Measurements from ENCODE around the gene ATRNL1.

- TF ChIP-seq EZH2 (IDR thresholded peaks at IDR 0.05; ENCODE audit: insufficient read depth, poor library complexity, severe bottlenecking) (no peak), EZH2phosphoT487 (IDR thresholded peaks at IDR 0.05; ENCODE audit: insufficient read depth, low read depth) (no peak)
These were observed 852.7 kb downstream of the ATRNL1 start for GRCh38 chr10:115945701-115946445.
